Neuronal stem cell (in vitro differentiated cells): ENCODE results near the gene ST6GAL1.
A peak's percentile ranks its signal among the peaks of the same experiment; 100 is the strongest.

Experiments used
- DNase-seq: peaks from one replicate; pipeline ENCODE4 v3.0.0-alpha.2; 2013; ENCODE audit warnings: low spot score
- H2AFZ ChIP-seq: one replicate; pipeline ENCODE4 v1.6.1; 2013; ENCODE audit warnings: mild to moderate bottlenecking, low read length, inconsistent platforms
- H2AK5ac ChIP-seq: 2 replicates; pipeline ENCODE4 v1.6.1; 2013; ENCODE audit warnings: low read depth, mild to moderate bottlenecking, inconsistent platforms, low read length, moderate library complexity, mixed read lengths
- H2BK120ac ChIP-seq: 2 replicates; pipeline ENCODE4 v1.6.1; 2013; ENCODE audit warnings: low read depth, mild to moderate bottlenecking, inconsistent platforms, low read length, moderate library complexity, mixed read lengths
- H2BK12ac ChIP-seq: one replicate; pipeline ENCODE4 v1.6.1; 2013; ENCODE audit warnings: low read length, inconsistent platforms
- H2BK15ac ChIP-seq: 2 replicates; pipeline ENCODE4 v1.6.1; 2013; ENCODE audit warnings: mild to moderate bottlenecking, low read length, inconsistent platforms, mixed read lengths
- H2BK5ac ChIP-seq: one replicate; pipeline ENCODE4 v1.6.1; 2013; ENCODE audit warnings: inconsistent platforms, mild to moderate bottlenecking, low read length, moderate library complexity
- H3K14ac ChIP-seq: one replicate; pipeline ENCODE4 v1.6.1; 2013; ENCODE audit warnings: low read length, inconsistent platforms
- H3K18ac ChIP-seq: 2 replicates; pipeline ENCODE4 v1.6.1; 2013; ENCODE audit warnings: low read length, inconsistent platforms
- H3K23ac ChIP-seq: 2 replicates; pipeline ENCODE4 v1.6.1; 2013; ENCODE audit warnings: low read depth, mild to moderate bottlenecking, mixed read lengths, low read length, inconsistent platforms; ENCODE audit not compliant: poor library complexity
- H3K27ac ChIP-seq: replicated peaks from 3 replicates; pipeline ENCODE4 v1.5.1; 2013; ENCODE audit warnings: low read length, inconsistent platforms
- H3K27me3 ChIP-seq, 3 experiments: 2 replicates each; pipeline ENCODE4 v1.6.1; 2013; ENCODE audit warnings: low read length in 3 of 3, mild to moderate bottlenecking in 2 of 3, inconsistent platforms in 1 of 3, low read depth in 1 of 3, mixed read lengths in 1 of 3, moderate library complexity in 1 of 3; ENCODE audit not compliant: control insufficient read depth in 3 of 3, insufficient read depth in 3 of 3
- H3K36me3 ChIP-seq, 2 donors: replicated peaks in 1 of 2; 2 replicates each; pipeline ENCODE4 v1.6.1; 2013; ENCODE audit warnings: low read length in 2 of 2; ENCODE audit not compliant: control insufficient read depth in 2 of 2, insufficient read depth in 2 of 2
- H3K4ac ChIP-seq: 2 replicates; pipeline ENCODE4 v1.6.1; 2013; ENCODE audit warnings: inconsistent platforms, mild to moderate bottlenecking, low read length, moderate library complexity
- H3K4me1 ChIP-seq, 2 donors: 1 replicate in 1 of 2; 2 replicates in 1 of 2; pipeline ENCODE4 v1.6.1; 2013; ENCODE audit warnings: low read length in 2 of 2, low read depth in 1 of 2; ENCODE audit not compliant: control insufficient read depth in 2 of 2, insufficient read depth in 1 of 2
- H3K4me2 ChIP-seq: one replicate; pipeline ENCODE4 v1.6.1; 2013; ENCODE audit warnings: mild to moderate bottlenecking, low read length, inconsistent platforms; ENCODE audit not compliant: insufficient read depth, poor library complexity, severe bottlenecking
- H3K4me3 ChIP-seq, 2 donors: 2 replicates each; pipeline ENCODE4 v1.5.1; 2013; ENCODE audit warnings: low read length in 2 of 2, mild to moderate bottlenecking in 2 of 2, inconsistent platforms in 1 of 2, moderate library complexity in 1 of 2
- H3K79me1 ChIP-seq: one replicate; pipeline ENCODE4 v1.6.1; 2013; ENCODE audit warnings: low read depth, mild to moderate bottlenecking, inconsistent platforms, low read length, moderate library complexity
- H3K9ac ChIP-seq: one replicate; pipeline ENCODE4 v1.6.1; 2013; ENCODE audit warnings: mild to moderate bottlenecking, low read depth, low read length, inconsistent platforms; ENCODE audit not compliant: poor library complexity
- H3K9me3 ChIP-seq, 2 donors: replicated peaks in 1 of 2; 2 replicates each; pipeline versions ENCODE3 to v1.6.1; 2013; ENCODE audit warnings: low read length in 2 of 2, mild to moderate bottlenecking in 2 of 2, inconsistent platforms in 1 of 2, low read depth in 1 of 2, mixed read lengths in 1 of 2, moderate library complexity in 1 of 2; ENCODE audit not compliant: control insufficient read depth in 2 of 2, insufficient read depth in 1 of 2
- H4K8ac ChIP-seq: one replicate; pipeline ENCODE4 v1.6.1; 2013; ENCODE audit warnings: low read depth, mild to moderate bottlenecking, inconsistent platforms, low read length, moderate library complexity
- H4K91ac ChIP-seq: one replicate; pipeline ENCODE4 v1.6.1; 2013; ENCODE audit warnings: low read length, low read depth, mild to moderate bottlenecking, inconsistent platforms; ENCODE audit not compliant: poor library complexity
- WGBS, 2 donors: extraction: QIAGEN DNeasy Blood & Tissue Kit; methylation state at CpG; one replicate each; pipeline ENCODE4 v1.1.7; 2013; ENCODE audit warnings: missing lambda C conversion rate in 2 of 2, mixed read lengths in 1 of 2; ENCODE audit not compliant: insufficient read length in 2 of 2, insufficient replicate concordance in 1 of 2; ENCODE audit errors: extremely low coverage in 2 of 2; 5-methylcytosine and 5-hydroxymethylcytosine counted together

Gene ST6GAL1

GRCh38 chr3:186997473-186997939 lies 67.2 kb downstream of the ST6GAL1 start:
- Histone ChIP-seq H3K4me3 (no peak overlapping the region), H3K4ac (no peak overlapping the region), H3K23ac (no peak overlapping the region), H4K91ac (no peak overlapping the region), H3K27ac (no peak overlapping the region), H3K27me3 (no peaks in the 10 kb centered on the region), H3K79me1 (peaks cover 3% of the 10 kb centered on the region), H3K36me3 (peaks cover 0 to 3% of the 10 kb centered on the region in 2 donors), H2AFZ (no peak overlapping the region), H3K4me2 (no peak overlapping the region), H3K18ac (no peak overlapping the region), H3K9me3 (no peaks in the 10 kb centered on the region), H2AK5ac (no peak overlapping the region), H2BK120ac (no peak overlapping the region), H2BK15ac (no peak overlapping the region), H2BK5ac (no peak overlapping the region), H3K9ac (no peak overlapping the region), H4K8ac (no peak overlapping the region), H3K14ac (no peak overlapping the region), H2BK12ac (no peak overlapping the region), H3K4me1 (peaks cover 4 to 6% of the 10 kb centered on the region in 2 donors)
- WGBS, 2 donors, result no CpG with 5 or more reads among the region's 10 CpGs
- DNase-seq, result no peak

DNA sequence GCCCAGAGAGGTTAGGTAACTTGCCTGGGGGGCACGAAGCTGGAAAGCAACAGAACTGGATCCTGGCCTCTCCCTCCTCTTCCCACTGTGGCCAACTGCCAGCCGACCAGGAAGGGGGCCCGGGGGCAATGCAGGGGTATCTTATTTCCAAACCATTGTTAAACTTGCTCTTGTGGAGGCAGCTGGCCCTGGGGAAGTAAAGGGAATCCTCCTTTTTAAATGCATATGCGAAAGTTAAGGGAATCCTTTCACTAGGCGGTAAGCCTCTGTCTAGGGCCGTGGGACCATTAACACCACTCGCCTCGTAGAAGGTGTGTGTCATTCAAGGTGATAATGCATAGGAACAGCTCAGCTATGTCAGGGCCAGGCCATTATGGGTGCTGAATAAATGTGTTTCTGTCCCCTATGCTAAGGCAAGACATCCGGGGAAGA lies 68.6 kb downstream of the ST6GAL1 start:
- WGBS, 2 donors, result no CpG with 5 or more reads among the region's 9 CpGs
- Histone ChIP-seq H2AFZ (no peak overlapping the region), H4K91ac (no peak overlapping the region), H2BK15ac (no peak overlapping the region), H3K9ac (no peak overlapping the region), H3K27ac (no peak overlapping the region), H3K4me2 (no peak overlapping the region), H3K79me1 (peaks cover 3% of the 10 kb centered on the region), H4K8ac (no peak overlapping the region), H3K4ac (no peak overlapping the region), H3K27me3 (no peaks in the 10 kb centered on the region), H3K36me3 (peaks cover 0 to 3% of the 10 kb centered on the region in 2 donors), H3K4me1 (peaks cover 4 to 6% of the 10 kb centered on the region in 2 donors), H2BK120ac (no peak overlapping the region), H2BK5ac (no peak overlapping the region), H2AK5ac (no peak overlapping the region), H3K9me3 (no peaks in the 10 kb centered on the region), H3K14ac (no peak overlapping the region), H3K23ac (no peak overlapping the region), H2BK12ac (no peak overlapping the region), H3K18ac (peak overlapping the region; percentile 19), H3K4me3 (no peak overlapping the region)
- no peak for DNase-seq

DNA sequence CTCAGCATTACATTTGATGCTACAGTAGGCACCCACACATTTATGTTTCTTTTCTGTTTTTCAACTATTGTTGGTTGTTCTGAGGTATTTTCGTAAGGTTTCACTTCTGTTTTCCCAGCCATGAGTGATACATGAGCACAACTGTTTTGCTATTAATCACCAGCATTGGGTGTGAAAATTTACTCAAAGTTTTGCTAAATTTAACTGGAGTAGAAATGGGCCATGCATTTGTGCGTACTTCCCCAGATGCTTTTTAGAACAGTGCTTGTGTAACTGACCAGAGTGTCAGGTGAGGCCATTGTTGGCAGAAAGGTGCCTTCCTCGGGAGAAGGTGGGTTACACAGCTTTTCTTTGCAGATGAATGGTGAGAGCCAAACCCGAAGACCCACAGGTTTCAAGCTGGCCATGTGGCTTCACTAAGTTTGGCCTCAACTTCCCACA lies 70.4 kb downstream of the ST6GAL1 start:
- Histone ChIP-seq H3K4me3 (no peak overlapping the region), H4K91ac (no peak overlapping the region), H3K9me3 (peaks cover 0 to 2% of the 10 kb centered on the region in 2 donors), H3K4me1 (peaks cover 4 to 6% of the 10 kb centered on the region in 2 donors), H2BK120ac (no peak overlapping the region), H4K8ac (no peak overlapping the region), H3K23ac (no peak overlapping the region), H3K18ac (no peak overlapping the region), H3K9ac (peak overlapping the region; percentile 44), H2AK5ac (peak overlapping the region; percentile 56), H2BK12ac (no peak overlapping the region), H2AFZ (no peak overlapping the region), H3K4ac (no peak overlapping the region), H3K27me3 (peaks cover 0 to under 1% (median 0%) of the 10 kb centered on the region in 3 experiments), H3K27ac (no peak overlapping the region), H3K79me1 (peaks cover 5% of the 10 kb centered on the region), H2BK15ac (no peak overlapping the region), H2BK5ac (no peak overlapping the region), H3K4me2 (no peak overlapping the region), H3K36me3 (peaks cover 0 to 4% of the 10 kb centered on the region in 2 donors), H3K14ac (no peak overlapping the region)
- WGBS, 2 donors, result no CpG with 5 or more reads among the region's 4 CpGs
- no peak for DNase-seq

GRCh38 chr3:187002915-187003314 lies 72.6 kb downstream of the ST6GAL1 start:
- H3K79me1 ChIP-seq, result peaks cover 5% of the 10 kb centered on the region
- no peak overlapping the region for H2AFZ ChIP-seq
- peaks cover 0 to 2% (median 0%) of the 10 kb centered on the region in 3 experiments for H3K27me3 ChIP-seq
- H3K36me3 ChIP-seq, result peaks cover 0 to 4% of the 10 kb centered on the region in 2 donors
- no peak overlapping the region for H2BK15ac ChIP-seq
- no CpG with 5 or more reads among the region's 4 CpGs for WGBS, 2 donors
- H3K9ac ChIP-seq, result no peak overlapping the region
- no peak overlapping the region for H2BK120ac ChIP-seq
- H3K23ac ChIP-seq, result no peak overlapping the region
- H2AK5ac ChIP-seq, result no peak overlapping the region
- no peak overlapping the region for H3K4me2 ChIP-seq
- no peak overlapping the region for H2BK5ac ChIP-seq
- H4K91ac ChIP-seq, result no peak overlapping the region
- no peak overlapping the region for H4K8ac ChIP-seq
- no peak overlapping the region for H3K4ac ChIP-seq
- H3K18ac ChIP-seq, result no peak overlapping the region
- H3K4me3 ChIP-seq, result no peak overlapping the region
- H3K9me3 ChIP-seq, result peaks cover 0 to 2% of the 10 kb centered on the region in 2 donors
- H3K14ac ChIP-seq, result no peak overlapping the region
- H2BK12ac ChIP-seq, result no peak overlapping the region
- DNase-seq, result no peak
- H3K27ac ChIP-seq, result no peak overlapping the region
- H3K4me1 ChIP-seq, result peaks cover 4 to 6% of the 10 kb centered on the region in 2 donors
